Measurements from ENCODE around the gene BPIFB6.

DNA sequence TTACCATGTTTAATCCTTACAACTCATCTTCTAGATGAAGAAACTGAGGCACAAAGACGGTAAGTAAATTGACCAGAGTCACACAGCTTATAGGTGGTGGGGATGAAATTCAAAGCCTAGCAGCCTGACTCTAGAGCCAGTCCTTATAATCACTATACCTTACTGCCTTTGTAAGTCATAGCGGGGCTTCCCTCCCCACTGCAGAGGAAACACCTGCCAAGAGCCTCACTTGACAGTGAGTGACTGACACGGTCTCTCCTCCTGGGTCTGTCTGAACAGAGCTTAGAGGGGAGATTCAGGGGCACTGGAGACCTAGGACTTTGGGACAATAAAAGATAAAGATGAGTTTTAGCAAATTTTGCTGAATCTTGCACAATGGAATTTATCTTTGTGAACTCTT is 40.1 kb upstream of the BPIFB6 start:
- TF ChIP-seq ZNF274 (IDR thresholded peaks at IDR 0.05; ENCODE audit: low read depth, low read length) (no peak), YY1 (IDR thresholded peaks at IDR 0.05; ENCODE audit: insufficient read depth, insufficient read length) (no peak)

Measured in NT2/D1 (cell line).